ENCODE measurements around the gene RNF38. TPM values are rescaled to one million over a fixed set of nuclear protein-coding genes. Genes with fewer than 3 reads are reported as not detected.

RNF38 gene
- total RNA-seq, 1 donor from 2014 or later = 30.2 TPM

DNA sequence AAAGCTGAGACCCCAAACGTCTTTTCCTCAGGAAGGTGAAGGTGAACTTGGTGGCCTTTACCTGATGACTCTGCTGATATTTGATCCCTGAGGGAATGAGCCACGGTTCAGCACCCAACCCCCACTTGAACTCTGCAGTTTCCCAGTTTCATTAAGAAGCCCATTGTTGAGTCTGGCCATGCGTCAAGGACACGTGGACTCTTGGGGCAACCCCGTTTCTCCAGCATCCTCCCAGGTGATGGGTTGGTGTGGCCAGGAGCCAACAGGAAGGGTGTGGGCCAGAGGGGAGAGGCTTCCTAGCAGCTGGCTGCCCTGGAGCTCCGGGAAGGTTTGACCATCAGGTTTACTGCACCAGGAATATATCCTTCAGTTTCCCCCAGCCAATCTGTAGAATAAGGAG lies 82.3 kb downstream of the RNF38 start:
- H3K4me3 Mint-ChIP-seq (ENCODE audit: unreplicated experiment) = no peak overlapping the region
- peaks cover 33% of the 10 kb centered on the region for H3K4me1 Mint-ChIP-seq (ENCODE audit: unreplicated experiment)
- H3K27ac Mint-ChIP-seq (ENCODE audit: unreplicated experiment) = no peak overlapping the region
- no peaks in the 10 kb centered on the region for H3K27me3 Mint-ChIP-seq (ENCODE audit: unreplicated experiment)
- no peak for DNase-seq (ENCODE audit: extremely low spot score, unreplicated experiment)
- peaks cover 7% of the 10 kb centered on the region for H3K9me3 Mint-ChIP-seq (ENCODE audit: unreplicated experiment)
- H3K36me3 Mint-ChIP-seq (ENCODE audit: unreplicated experiment) = no peaks in the 10 kb centered on the region
- no peak for TF ChIP-seq CTCF (IDR thresholded peaks at IDR 0.05)

- H3K4me3 Mint-ChIP-seq (ENCODE audit: unreplicated experiment) = no peak overlapping the region
- no peaks in the 10 kb centered on the region for H3K27me3 Mint-ChIP-seq (ENCODE audit: unreplicated experiment)
- no peak for DNase-seq (ENCODE audit: extremely low spot score, unreplicated experiment)
- no peak overlapping the region for H3K27ac Mint-ChIP-seq (ENCODE audit: unreplicated experiment)
- peaks cover 35% of the 10 kb centered on the region for H3K4me1 Mint-ChIP-seq (ENCODE audit: unreplicated experiment)
- H3K36me3 Mint-ChIP-seq (ENCODE audit: unreplicated experiment) = no peaks in the 10 kb centered on the region
- H3K9me3 Mint-ChIP-seq (ENCODE audit: unreplicated experiment) = peaks cover 7% of the 10 kb centered on the region
- no peak for TF ChIP-seq CTCF (IDR thresholded peaks at IDR 0.05)
These were observed 83.3 kb downstream of the RNF38 start for GRCh38 chr9:36316611-36317317.

- no peak for TF ChIP-seq CTCF (IDR thresholded peaks at IDR 0.05)
- H3K9me3 Mint-ChIP-seq (ENCODE audit: unreplicated experiment) = peaks cover 2% of the 10 kb centered on the region
- peaks cover 36% of the 10 kb centered on the region for H3K4me1 Mint-ChIP-seq (ENCODE audit: unreplicated experiment)
- no peaks in the 10 kb centered on the region for H3K36me3 Mint-ChIP-seq (ENCODE audit: unreplicated experiment)
- DNase-seq (ENCODE audit: extremely low spot score, unreplicated experiment) = no peak
- no peak overlapping the region for H3K4me3 Mint-ChIP-seq (ENCODE audit: unreplicated experiment)
- no peaks in the 10 kb centered on the region for H3K27me3 Mint-ChIP-seq (ENCODE audit: unreplicated experiment)
- no peak overlapping the region for H3K27ac Mint-ChIP-seq (ENCODE audit: unreplicated experiment)
These were observed 84.0 kb downstream of the RNF38 start for GRCh38 chr9:36316049-36316448.

DNA sequence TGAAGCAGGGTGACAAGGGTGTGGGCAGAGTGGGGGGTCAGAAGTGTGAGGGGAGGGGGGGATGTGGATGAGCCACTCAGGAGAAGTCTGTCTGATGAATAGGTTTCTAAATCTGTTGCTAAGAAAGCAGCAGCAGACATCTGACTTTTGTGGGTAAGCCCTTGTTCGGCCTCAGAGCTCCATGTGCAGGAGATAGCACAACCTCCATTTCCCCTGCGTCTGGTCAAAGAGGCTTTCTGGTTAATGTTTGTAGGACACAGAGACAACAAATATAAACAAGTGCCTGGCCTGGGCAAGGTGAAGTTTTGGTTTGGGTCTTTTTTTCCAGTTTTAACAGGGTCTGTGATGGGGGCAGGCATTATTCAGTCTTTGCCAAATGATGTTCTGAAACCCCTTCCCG lies 84.8 kb downstream of the RNF38 start:
- Mint-ChIP-seq H3K36me3 (ENCODE audit: unreplicated experiment) (no peaks in the 10 kb centered on the region), H3K4me3 (ENCODE audit: unreplicated experiment) (no peak overlapping the region), H3K27ac (ENCODE audit: unreplicated experiment) (no peak overlapping the region), H3K9me3 (ENCODE audit: unreplicated experiment) (no peaks in the 10 kb centered on the region), H3K4me1 (ENCODE audit: unreplicated experiment) (peaks cover 38% of the 10 kb centered on the region), H3K27me3 (ENCODE audit: unreplicated experiment) (no peaks in the 10 kb centered on the region)
- no peak for TF ChIP-seq CTCF (IDR thresholded peaks at IDR 0.05)
- DNase-seq (ENCODE audit: extremely low spot score, unreplicated experiment) = no peak

DNA sequence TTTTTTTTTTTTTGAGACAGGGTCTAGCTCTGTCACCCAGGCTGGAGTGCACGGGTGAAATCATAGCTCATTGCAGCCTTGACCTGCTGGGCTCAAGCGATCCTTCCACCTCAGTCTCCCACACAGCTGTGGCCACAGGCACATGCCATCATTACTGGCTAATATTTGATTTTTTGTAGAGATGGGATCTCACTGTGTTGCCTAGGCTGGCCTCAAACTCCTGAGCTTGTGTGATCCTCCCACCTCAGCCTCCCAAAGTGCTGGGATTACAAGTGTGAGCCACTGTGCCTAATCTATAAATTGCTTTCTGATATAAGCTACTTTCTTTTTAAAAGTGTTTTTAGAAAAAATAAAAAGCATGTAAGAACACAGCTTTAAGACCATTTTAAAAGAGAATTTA lies 85.3 kb downstream of the RNF38 start:
- H3K9me3 Mint-ChIP-seq (ENCODE audit: unreplicated experiment) = no peaks in the 10 kb centered on the region
- H3K27me3 Mint-ChIP-seq (ENCODE audit: unreplicated experiment) = no peaks in the 10 kb centered on the region
- no peaks in the 10 kb centered on the region for H3K36me3 Mint-ChIP-seq (ENCODE audit: unreplicated experiment)
- no peak overlapping the region for H3K27ac Mint-ChIP-seq (ENCODE audit: unreplicated experiment)
- no peak overlapping the region for H3K4me3 Mint-ChIP-seq (ENCODE audit: unreplicated experiment)
- TF ChIP-seq CTCF (IDR thresholded peaks at IDR 0.05) = no peak
- peaks cover 34% of the 10 kb centered on the region for H3K4me1 Mint-ChIP-seq (ENCODE audit: unreplicated experiment)
- DNase-seq (ENCODE audit: extremely low spot score, unreplicated experiment) = no peak

Data from osteocyte (in vitro differentiated cells).